ENCODE measurements around the gene DUSP8.

The DUSP8 gene

DNA sequence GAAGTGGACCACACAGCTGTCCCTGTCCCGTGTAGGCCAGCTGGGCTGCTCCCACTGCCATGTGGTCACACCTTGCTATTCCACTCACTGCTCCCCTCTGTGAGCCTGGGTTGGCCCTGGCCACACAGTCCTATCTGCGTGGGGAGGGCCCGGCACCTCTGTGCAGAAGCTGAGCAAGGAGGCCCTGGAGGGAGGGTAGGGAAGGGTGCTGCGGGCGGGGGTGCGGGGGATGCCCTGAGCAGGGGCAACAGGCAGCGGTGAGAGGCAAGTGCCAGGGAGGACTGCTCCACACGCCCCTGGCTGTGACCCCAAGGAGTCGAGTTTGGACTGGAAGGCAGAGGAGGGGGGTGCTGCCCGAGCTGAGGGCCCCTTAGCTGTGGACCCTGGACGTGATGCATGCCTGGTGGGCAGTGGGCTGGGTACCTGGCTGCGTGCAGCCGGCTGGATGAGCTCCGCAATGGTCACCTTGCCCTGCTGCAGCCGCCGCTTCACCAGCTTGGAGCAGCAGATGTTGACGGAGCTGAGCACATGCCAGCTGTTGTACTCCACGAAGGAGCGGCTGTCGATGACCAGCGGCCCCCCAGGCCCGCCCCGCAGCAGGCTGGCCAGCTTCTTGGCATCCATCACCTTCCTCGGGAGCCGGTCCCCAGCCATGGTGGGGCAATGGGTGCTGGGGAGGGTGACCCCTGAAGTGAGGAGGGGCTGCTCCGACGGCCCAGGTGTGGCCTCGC, 6.7 kb downstream of the DUSP8 start:
- DNase-seq (ENCODE audit: low read depth) = no peak

DNA sequence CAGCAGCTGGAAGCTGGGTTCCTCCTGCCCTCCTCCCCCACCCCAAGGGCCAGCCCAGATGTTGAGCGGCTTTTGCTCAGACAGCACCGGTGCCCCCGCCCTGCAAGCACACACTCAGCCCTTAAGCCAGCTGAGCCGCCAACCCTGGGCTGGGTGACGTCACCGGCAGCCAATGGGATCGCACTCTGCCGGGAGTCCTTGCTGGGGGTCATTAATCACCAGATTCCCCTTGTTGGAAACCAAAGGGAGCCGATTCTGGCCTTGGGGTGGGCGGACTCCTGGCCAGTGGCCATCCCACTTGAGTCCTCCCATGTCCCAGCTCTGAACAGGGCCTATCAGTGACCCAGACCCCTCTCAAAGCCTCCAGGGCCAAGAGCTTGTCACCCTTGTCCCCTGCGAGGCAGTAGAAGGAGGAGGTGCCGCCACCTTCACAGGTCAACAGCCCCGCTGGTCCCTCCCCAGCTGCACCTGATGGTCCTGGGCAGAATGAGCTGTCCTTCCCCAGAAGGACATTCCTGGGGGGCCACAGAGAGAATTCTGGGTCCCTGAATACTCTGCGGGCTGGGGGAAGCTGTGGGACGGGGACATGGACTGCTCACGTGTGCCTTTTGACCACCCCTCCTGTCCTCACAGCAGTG, 7.4 kb downstream of the DUSP8 start:
- DNase-seq (ENCODE audit: low read depth) = no peak

DNA sequence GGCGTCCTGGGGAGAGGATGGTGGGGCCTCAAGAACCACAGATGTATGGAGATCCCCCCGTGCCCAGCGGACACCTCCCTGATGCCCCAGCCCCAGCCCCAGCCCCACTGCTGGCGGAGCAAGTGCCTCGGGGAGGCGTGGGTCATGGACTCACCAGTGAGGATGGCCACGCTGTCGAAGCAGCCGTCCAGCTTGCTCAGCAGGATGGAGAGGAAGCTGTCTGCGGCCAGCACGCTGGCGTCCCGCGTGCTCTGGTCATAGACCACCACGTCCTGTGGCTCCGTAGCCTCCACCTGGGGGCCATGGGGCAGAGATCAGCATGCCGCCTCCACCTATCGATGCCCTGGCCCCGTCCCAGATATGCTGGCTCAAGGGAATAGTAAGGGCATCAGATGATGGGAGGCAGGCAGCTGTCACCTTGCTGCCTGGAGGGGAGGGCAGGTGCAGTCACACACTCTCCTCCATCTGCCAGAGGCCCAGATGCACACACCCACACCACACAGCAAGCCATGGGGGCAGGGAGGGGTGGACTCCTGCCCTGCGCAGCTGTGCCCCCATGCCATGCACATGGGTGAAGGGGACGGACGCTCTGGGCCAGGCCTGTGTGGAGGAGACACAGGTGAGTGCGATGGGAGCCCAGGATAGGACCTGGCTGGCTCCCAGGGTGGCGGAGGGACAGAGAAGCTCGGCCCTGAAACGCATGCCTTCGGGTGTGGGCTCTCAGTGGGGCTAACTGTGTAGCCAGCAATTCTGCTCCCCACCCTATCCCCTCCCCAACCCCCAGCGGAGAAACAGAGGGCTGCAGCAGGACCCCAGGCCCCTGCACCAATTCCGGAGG, 8.2 kb downstream of the DUSP8 start:
- no peak for DNase-seq (ENCODE audit: low read depth)

DNA sequence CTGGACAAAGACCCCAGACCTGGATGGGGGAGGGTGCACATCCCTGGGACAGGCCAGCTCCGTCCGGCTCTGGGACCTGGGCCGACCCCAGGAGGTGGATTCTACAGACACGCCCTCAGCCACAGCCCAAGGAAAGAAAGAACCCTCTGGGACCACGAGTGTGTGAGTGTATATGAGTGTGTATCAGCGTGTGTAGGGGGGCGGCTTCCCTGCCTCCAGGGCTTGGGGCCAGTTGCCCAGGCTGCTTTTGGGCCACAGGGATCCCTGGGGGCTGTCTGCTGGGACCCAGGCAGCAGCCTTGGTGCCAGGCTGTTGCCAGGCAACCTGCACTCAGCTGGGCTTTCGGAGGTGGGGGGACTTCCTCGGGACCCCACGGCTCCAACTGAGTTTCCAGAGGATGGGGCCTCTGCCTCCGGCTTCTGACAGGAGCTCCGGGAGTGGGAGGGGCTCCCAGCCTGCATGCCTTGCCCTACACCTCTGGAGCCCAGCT, 8.9 kb downstream of the DUSP8 start:
- DNase-seq (ENCODE audit: low read depth) = no peak

DNA sequence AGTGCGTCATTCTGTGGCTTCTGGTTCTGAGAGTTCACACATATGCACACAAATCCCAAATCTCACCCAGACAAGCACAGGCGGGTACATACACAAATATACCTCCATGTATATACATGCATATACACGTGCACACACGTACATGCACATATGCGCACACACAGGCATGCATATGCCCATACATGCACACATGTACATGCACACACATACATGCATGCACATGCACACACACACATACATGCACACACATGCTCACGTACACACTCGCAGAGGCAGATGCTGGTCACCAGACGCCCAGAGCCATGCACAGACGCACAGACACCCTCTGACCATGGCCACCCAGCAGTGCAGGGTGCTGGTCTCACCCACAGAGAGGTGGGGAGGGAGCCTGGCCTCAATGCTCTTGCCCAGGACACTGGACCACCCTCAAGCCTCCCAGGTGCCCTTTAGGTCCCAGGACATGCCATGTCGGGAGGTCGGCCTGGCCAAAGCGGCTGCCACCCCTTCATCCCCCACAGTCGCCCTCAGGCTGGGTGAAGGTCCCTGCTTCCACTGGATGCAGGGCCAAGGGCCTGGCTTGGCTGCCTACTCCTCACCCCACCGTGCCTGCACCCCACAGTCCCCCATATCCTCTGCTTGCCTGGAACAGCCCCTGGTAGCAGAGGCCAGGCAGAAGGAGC, 9.5 kb downstream of the DUSP8 start:
- DNase-seq (ENCODE audit: low read depth) = no peak

DNA sequence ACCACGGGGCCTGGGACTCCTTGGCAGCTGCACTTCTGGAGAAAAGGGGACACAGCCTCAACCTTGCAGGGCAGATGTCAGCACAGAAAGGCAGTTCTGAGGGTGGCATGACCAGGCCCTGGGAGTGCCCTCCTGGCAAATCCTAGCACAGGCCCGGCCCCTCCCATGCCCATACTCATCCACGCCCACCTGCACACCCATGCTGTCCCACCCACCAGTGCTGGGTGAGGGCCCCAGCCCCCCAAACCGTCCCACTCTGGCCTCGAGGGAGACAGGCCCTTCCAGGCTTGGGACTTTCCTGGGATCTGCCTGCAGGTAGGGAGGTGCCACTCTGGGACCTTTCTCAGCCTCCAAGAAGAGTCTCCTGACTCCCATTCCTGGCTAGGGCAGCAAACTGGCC, 10.1 kb downstream of the DUSP8 start:
- no peak for DNase-seq (ENCODE audit: low read depth)

DNA sequence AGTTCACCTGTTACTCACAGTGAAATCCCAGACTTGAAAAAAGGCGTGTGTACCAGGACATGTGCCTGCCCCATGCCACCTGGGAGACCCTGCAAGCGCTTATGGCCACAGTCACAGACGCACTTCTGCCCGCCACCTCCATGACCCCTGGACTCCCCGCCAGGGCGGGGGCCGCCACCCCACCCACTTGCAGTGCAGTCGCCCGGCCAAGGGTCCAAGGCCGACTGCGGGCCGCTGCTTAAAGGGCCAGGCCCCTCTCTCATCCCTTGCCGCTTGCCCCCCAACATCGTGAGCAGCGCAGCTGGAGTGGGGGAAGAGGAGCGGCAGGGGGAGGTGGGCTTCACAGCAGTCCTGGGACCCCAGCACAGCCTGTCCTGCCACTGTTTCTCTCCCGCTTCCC, 10.8 kb downstream of the DUSP8 start:
- no peak for DNase-seq (ENCODE audit: low read depth)

DNA sequence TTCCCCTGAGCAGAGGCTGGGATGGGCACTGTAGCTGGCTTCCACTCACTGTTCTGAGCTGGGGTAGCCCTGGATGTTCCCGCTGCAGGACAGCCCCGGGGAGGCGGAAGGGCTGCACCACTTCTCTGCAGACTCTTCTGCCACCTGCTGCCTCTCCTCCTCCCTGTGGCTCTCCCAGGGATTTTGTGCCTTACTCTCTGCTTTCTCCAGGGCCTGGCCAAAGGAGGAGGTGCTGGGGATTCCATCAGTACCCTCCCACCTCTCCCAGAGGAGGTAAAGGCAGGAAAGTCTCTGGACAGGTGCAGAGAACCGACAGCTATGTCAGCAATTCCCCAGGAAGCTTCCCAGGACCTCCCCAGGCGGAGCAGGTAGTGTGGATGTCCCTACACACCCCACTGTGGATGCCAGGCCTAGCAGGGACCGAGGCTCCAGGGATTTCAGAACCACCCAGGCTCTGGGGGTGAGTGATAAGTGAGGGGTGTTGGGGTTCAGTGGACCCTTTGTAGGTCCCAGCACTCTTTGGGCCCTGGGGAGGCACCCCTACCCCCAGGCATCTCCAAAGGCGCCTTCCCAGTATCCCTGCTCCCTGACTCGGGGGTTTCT, 11.3 kb downstream of the DUSP8 start:
- no peak for DNase-seq (ENCODE audit: low read depth)

DNA sequence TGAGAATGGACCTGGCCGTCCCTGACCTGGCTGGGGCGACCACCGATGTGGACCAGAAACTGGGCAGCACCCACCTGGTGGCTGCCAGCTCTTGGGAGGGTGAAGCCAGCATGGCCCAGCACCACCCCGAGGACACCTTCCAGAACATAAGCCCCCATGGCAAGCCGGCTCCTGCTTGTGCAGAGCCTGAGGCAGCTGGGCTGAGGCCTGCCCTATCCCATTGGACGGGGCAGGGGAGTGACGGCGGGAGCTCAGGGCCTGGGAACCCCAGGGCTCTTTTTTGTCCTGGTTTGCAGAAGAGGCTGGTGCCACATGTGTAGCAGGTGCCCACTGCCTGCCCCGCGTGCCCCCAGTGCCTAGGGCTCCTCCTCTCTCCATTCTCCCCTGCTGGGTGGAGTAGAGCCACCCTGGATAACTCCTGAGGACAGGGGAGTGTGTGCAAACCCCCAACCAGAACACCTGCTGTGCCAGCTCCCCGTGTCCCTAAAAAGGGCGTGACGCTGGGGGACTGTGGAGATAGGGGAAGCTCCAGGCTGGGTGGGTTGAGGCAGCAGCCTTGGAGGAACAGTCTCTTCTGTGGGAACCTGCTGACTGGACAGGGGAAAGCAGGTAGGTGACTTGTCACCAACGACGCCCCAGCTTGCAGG, 11.9 kb downstream of the DUSP8 start:
- no peak for DNase-seq (ENCODE audit: low read depth)

DNA sequence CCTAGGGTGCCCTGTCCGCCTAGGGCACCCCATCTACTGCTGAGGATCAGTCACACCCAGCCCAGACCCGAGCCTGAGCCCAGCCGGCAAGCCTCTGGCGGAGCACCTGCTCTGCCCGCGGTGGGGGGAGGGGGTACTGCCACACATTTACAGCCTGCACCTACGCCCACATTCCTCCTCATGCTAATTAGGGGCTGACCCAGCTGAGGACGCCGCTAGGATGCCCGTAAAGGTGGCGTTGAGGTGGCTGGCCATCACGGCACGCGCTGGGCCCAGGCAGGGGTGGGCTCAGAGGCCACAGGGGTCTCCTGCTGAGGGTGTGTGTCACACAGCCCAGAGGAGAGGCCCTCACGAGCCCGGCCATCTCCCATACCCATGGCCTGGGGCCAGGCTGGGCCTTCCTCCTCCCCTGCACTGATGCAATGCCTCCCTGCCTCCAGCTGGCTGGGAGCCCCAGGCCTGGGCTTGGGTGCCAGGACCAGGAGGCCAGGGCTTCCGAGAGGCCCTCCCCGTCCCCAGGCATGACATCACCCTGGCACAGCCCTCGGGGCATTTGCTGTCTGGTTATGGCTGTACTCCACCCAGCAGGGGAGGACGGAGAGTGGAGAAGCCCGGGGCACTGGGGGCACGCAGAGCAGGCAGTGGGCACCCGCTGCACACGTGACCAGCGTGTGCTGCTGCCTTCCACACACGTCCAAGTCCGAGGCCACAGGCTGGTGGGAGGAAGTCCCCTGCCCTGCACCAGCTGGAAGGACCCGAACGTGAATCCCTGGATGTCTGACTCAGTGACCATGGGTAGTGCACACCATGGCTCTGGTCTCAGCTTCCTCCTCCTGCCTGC, 12.7 kb downstream of the DUSP8 start:
- DNase-seq (ENCODE audit: low read depth) = no peak

DNA sequence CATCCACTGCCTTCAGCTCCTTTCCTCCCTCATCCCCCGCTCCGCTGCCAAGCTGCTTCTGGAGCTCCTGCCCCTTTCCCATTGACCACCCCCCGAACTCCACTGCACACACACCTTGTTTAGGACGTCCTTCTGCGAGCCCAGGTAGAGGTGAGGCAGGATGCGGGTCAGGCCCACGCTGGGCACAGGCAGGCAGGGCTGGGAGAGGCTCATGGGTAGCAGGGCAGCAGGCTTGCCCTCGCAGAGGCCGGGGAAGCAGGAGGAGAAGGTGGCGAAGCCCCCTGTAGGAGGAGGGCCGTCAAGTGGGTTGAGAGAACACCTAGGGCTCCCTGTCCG, 13.3 kb downstream of the DUSP8 start:
- no peak for DNase-seq (ENCODE audit: low read depth)

DNA sequence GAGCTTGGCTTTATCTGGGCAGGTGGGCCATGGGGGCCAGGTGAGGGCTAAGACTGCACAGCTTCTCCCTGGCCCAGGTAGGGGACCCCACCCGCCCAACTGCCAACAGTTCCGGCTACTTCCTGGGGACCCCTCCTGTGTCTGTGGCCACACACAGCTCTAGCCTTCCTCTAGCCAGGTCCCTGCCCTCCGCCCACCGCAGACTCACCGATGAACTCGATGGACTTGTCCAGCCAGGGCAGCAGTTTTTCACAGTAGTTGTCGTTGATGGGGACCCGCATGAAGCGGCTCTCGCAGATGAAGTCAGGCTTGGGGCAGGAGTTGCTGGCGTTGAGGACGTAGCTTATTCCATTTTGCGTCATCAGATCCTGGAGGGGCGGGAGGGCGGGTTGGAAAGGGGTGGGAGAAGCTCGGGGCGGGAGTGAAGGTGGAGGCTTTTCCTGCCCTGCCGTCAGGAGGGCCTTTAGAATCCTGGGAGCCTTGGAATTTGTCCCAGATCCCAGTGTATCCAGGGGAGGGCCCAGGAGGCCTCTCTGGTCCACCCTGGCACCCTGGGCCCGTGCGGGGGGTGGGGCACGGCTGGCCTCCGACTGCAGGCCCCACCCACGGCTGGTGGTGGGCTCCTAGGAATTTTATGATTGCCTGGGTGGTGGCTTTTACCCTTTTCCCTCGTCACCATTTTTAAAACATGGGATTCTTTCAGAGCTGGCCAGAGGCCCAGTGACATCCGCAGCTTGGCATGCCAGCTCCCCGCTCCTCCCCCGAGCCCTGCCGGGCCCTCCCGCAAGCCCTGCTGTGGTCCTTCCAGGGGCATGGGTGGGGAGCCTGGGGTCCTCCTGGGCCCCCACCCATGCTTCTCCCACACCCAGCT, 13.9 kb downstream of the DUSP8 start:
- DNase-seq (ENCODE audit: low read depth) = no peak

DNA sequence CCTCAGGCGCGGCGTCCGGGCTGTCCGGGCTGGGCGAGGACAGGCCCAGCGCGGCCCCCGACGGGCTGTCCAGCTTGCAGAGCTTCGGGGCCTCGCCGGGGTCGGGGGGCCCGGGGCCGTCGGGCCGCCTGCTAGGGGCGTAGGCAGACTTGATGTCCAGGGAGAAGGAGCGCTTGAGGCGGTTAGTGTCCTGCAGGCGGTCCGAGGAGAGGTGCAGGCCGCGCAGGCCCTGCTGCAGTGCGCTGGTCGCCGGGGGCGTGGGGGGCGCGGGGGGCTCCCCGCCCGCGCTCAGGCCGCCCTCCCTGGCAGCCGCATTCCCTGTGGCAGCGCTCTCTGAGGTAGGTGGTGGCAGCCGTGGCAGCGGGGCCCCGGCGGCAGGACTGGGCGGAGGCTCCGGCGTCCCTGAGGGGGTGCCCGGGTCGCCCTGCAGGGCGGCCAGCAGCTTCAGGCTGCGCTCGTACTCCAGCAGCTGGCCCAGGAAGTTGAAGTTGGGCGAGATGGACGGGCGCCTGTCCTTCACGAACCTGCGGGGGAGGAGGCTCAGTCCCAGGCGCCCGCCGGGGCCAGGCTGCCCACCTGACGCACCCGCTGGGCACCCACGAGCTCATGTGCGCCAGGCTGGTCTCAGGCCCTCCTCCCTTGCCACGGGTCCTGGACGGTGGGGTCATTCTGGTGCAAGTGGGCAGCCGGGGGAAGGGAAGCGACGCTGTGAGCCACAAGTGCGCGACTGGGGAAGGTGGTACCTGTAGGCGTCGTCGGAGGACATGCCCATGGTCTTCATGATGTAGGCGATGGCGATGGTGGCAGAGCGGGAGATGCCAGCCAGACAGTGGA, 14.8 kb downstream of the DUSP8 start:
- no peak for DNase-seq (ENCODE audit: low read depth)

DNA sequence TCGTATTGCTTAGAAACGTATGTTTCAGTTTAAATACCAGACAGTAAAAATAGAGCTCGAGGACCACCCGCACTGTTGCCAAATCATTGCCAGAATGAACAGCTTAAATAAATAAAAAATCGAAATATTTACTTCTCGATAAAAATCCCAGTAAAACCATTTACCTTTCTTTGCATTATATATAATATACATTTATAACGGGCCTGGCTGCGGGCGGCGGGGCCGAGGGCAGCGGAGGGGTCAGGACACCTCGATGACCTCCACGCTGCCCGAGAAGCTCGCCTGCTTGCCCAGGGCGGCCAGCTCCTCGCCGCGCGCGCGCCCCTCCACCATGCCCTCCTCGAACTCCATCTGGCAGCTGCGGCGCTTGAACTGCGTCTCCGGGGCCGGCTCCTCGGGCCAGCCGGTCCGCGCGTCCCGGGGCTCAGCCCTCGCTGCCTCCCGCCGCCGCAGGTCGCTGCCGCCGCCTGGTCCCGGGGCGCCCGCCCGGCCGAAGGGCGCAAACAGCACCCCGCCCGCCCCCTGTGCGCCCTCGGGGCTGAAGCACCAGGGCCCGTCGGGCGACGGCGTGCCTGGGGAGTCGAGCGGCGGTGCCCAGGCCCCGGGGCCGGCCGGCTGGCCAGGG, 15.7 kb downstream of the DUSP8 start:
- no peak for DNase-seq (ENCODE audit: low read depth)

DNA sequence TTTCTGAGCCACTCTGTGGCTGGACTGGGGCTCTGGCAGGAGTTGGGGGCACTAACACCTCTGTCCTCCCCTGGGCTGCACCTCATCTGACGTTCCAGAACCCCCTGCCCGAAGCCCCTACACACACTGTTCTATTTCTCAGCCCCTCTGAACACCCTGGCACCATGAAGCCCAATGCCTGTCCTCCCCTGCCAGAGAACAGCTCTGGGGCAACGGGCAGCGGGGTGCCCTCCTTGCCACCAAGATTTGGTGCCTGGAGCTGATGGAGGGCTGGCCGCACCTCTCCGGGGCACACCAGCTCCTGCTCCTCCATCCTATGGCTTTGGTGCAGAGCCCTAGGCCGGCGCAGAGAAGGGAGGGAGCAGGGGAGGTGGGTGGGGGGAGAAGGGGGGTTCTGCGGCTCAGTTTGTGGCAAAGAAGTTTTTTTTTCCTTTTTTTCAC, 16.3 kb downstream of the DUSP8 start:
- DNase-seq (ENCODE audit: low read depth) = no peak

DNA sequence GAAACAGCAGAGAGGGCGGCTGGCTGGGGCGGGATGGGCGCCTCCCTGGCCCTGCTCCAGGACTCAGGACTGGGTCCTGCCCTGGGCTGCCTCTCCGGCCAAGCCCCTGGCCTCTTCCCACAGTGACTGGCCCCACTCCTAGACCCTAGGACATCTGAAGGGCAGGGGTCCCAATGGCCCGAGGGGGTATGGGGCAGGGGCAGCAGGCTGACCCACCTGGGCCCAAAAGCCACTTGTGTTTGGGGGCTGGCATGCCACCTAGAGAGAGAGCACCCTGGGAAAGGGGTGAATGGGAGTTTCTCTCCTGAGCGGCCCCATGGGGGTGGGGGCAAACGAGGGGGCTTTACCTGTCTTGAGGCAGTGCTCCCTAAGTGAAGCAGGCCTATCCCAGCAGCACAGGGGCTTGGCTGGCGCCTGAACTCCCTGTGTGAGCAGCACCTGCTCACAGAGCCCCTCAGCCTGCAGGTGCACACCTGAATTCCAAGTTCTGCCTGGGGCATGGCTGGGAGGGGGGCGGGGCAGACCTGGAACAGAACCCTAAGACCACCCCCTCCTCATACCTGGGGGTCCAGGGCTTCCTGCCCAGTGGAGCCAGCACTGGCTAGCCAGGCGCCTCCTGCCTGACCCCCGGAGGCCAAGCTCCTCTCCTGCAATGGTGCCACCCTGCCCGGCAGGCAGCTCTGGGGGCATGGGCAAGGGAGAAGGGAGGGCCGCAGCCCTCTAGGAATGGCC, 16.9 kb downstream of the DUSP8 start:
- no peak for DNase-seq (ENCODE audit: low read depth)

DNA sequence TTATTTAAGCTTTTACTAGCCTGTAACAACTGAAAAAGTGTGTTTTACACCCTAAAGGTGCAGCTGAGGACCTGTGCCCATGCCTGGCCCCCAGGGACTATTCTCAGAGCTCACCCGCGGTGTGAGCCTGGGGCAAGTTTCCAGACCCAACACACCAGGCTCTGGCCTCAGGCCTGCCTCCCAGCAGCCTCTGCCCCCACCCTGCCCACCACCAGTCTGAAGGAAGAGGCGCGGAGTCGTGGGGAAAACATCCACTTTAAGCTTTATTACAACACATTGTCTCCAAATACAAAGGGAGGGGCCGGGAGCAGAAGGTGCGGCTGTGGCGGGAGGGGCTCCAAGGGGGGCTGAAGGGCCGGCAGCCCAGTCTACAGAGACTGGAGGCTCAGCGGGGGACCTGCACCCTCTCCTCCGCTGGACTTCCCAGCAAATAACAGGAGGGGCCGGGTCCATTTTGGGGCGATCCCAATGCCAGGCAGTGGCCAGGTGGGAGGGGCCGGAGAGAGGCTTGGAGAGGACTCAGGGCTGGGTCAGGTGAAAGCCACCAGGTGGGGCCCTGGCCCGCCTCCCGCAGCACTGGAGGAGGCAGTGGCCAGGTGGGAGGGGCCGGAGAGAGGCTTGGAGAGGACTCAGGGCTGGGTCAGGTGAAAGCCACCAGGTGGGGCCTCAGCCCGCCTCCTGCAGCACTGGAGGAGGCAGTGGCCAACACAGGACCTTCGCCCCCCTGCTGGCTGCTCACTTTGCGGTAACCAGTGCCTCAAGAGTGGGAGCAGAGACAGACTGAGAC, 18.1 kb downstream of the DUSP8 start:
- no peak for DNase-seq (ENCODE audit: low read depth)

All from activated T-cell treated with anti-CD3 and anti-CD28 coated beads for 24 hours (primary cell).